Rectal smooth muscle tissue (tissue), 1 donor: ENCODE results near the gene FIBCD1.
"Not testable (repeated sequence)": the region's sequence is repeated elsewhere in the genome, so short reads cannot be mapped to it uniquely, and the experiment has no call there.

ENCODE experiments used
- H3K27ac ChIP-seq: one replicate; pipeline ENCODE4 v1.7.0; 2013; ENCODE audit warnings: low read depth, low read length, inconsistent platforms
- H3K27me3 ChIP-seq: one replicate; pipeline ENCODE4 v1.7.0; 2013; ENCODE audit warnings: low read length; ENCODE audit not compliant: control insufficient read depth, insufficient read depth
- H3K36me3 ChIP-seq: one replicate; pipeline ENCODE4 v1.7.0; 2013; ENCODE audit warnings: low read length; ENCODE audit not compliant: control insufficient read depth, insufficient read depth
- H3K4me1 ChIP-seq: one replicate; pipeline ENCODE4 v1.7.0; 2013; ENCODE audit warnings: low read length; ENCODE audit not compliant: control insufficient read depth, insufficient read depth
- H3K4me3 ChIP-seq: one replicate; pipeline ENCODE4 v1.7.0; 2013; ENCODE audit warnings: low read length
- H3K9ac ChIP-seq: one replicate; pipeline ENCODE4 v1.7.0; 2013; ENCODE audit warnings: low read length

The FIBCD1 gene

GRCh38 chr9:130919559-130920145 is 19.4 kb downstream of the FIBCD1 start:
- H3K27me3 ChIP-seq, result no peaks in the 10 kb centered on the region

GRCh38 chr9:130918826-130919558 is 20.1 kb downstream of the FIBCD1 start:
- no peak overlapping the region for H3K27ac ChIP-seq
- no peaks in the 10 kb centered on the region for H3K4me1 ChIP-seq
- H3K27me3 ChIP-seq, result no peaks in the 10 kb centered on the region
- H3K36me3 ChIP-seq, result no peaks in the 10 kb centered on the region
- H3K9ac ChIP-seq, result no peak overlapping the region
- no peak overlapping the region for H3K4me3 ChIP-seq

More at GRCh38 chr9:130919559-130920145, 19.4 kb downstream of the FIBCD1 start:
- Histone ChIP-seq H3K9ac (no peak overlapping the region), H3K4me3 (no peak overlapping the region), H3K4me1 (no peaks in the 10 kb centered on the region), H3K27ac (no peak overlapping the region), H3K36me3 (no peaks in the 10 kb centered on the region)

DNA sequence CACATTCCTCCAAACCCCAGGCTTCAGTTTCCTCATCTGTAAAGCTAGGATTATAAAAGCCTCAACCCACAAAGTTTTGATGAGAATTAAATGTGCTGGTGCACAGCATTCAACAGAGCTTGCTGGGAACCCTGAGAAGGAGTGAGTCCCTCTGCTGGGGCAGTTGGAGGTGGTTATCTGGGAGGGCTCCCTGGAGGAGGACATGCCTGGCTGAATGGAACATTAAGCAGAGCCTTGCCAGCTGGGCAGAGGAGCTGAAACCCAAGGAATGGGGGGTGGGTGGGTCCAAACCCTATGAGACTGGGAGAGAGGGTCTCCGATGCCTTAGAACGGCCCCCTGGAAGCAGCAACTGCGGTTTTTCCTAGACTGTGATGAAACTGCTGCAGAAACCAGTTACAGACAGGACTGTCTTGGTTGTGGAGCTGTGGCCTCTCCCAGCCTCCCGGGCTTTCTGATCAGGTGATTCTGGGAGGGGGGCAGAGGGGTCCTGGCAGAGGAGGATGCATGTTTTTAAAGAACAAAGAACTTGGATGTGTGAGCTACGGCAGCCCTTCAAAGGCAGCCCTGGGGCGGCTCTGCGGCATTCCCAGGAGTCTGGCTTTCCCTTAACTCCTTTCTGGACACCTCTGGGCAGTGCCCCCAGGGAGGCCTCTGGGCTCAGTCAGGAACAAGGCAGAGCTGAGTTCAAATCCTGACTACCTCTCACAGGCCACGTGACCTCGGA is 20.8 kb downstream of the FIBCD1 start:
- Histone ChIP-seq H3K27ac (no peak overlapping the region), H3K4me3 (no peak overlapping the region), H3K4me1 (no peaks in the 10 kb centered on the region), H3K36me3 (no peaks in the 10 kb centered on the region), H3K27me3 (no peaks in the 10 kb centered on the region), H3K9ac (no peak overlapping the region)

- H3K36me3 ChIP-seq, result no peaks in the 10 kb centered on the region
Measured at GRCh38 chr9:130917168-130917960, 21.7 kb downstream of the FIBCD1 start.

GRCh38 chr9:130915096-130915447 is 24.0 kb downstream of the FIBCD1 start:
- no peaks in the 10 kb centered on the region for H3K4me1 ChIP-seq
- no peak overlapping the region for H3K4me3 ChIP-seq
- H3K9ac ChIP-seq, result no peak overlapping the region
- H3K27me3 ChIP-seq, result no peaks in the 10 kb centered on the region
- no peak overlapping the region for H3K27ac ChIP-seq
- no peaks in the 10 kb centered on the region for H3K36me3 ChIP-seq

More at GRCh38 chr9:130917168-130917960, 21.7 kb downstream of the FIBCD1 start:
- Histone ChIP-seq H3K9ac (no peak overlapping the region), H3K27me3 (no peaks in the 10 kb centered on the region), H3K4me1 (no peaks in the 10 kb centered on the region), H3K4me3 (no peak overlapping the region), H3K27ac (no peak overlapping the region)

GRCh38 chr9:130914417-130915095 is 24.5 kb downstream of the FIBCD1 start:
- Histone ChIP-seq H3K36me3 (no peaks in the 10 kb centered on the region), H3K27ac (no peak overlapping the region), H3K9ac (no peak overlapping the region), H3K27me3 (no peaks in the 10 kb centered on the region), H3K4me1 (no peaks in the 10 kb centered on the region), H3K4me3 (no peak overlapping the region)

DNA sequence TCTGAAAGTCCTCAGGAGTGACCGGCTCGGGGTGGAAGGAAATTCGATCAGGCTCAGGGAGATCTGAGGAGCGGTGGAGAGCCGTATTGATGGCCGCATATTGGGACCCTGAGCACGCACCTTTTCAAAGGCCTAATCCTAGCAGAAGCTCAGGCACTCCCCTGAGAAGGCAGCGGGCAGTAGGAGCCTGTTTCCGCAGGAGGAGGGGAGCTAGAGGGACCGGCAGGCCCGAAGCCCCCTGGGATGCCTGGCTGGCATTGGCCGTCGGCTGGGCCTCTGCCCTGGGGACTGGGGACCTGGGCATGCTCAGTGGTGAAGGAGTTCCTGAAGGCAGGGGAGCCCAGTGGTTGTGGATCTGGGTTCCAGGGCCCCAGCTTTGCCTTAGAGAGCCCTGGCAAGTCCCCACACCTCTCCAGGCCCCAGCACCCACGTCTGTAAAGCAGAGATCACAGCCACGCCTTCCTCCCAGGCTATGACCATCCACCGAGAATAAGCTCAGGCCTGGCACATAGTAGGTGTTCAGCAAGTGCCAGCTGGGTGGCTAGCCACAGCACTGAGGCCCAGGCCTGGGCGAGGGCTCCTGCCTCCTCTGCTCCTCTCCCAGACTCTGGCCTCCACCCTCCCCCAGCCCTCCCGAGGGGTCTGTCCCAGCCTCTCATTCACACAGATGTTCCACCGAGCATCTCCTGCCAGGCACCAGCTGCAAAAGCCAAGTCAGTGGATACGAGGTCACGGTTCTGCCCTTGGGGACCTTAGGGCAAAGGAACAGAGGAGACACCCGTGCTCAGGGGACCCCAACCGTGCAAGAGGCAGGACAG is 25.2 kb downstream of the FIBCD1 start:
- H3K9ac ChIP-seq, result no peak overlapping the region
- no peak overlapping the region for H3K4me3 ChIP-seq
- no peak overlapping the region for H3K27ac ChIP-seq

DNA sequence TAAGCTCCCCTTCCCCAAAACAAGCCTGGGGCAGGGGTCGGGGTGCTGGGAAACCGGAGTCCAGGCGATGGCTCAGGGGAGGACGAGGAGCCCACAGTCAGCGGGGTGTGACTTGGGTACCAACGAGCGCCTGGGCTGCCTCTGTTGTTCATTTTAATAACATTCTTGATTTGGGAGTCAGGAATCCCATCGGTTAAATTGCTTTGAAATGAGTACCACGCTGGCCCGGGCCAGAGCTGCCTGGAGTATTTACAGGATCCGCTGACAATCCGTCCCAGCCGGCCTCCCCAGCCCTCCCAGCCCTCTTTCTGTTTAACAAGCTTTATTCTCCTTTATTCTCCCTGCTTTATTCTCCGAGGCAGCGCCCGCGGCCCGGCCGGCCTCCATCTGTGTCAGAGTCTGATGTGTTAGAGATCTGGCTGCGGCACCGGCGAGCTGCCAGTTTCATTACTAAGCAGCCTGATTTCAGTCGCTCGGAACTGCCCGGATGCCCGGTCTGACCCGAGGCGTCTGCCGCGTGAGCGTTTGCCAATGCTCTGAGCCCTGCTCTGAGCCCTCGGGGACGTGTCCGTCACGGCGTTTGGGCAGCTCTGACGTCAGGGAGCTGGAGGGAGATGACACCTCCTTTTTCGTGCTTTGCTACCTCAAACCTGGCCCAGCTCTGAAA is 26.0 kb downstream of the FIBCD1 start:
- Histone ChIP-seq H3K4me3 (no peak overlapping the region), H3K9ac (no peak overlapping the region), H3K27ac (no peak overlapping the region)

More for the DNA sequence above, 25.2 kb downstream of the FIBCD1 start:
- no peaks in the 10 kb centered on the region for H3K4me1 ChIP-seq
- no peaks in the 10 kb centered on the region for H3K36me3 ChIP-seq
- H3K27me3 ChIP-seq, result no peaks in the 10 kb centered on the region

DNA sequence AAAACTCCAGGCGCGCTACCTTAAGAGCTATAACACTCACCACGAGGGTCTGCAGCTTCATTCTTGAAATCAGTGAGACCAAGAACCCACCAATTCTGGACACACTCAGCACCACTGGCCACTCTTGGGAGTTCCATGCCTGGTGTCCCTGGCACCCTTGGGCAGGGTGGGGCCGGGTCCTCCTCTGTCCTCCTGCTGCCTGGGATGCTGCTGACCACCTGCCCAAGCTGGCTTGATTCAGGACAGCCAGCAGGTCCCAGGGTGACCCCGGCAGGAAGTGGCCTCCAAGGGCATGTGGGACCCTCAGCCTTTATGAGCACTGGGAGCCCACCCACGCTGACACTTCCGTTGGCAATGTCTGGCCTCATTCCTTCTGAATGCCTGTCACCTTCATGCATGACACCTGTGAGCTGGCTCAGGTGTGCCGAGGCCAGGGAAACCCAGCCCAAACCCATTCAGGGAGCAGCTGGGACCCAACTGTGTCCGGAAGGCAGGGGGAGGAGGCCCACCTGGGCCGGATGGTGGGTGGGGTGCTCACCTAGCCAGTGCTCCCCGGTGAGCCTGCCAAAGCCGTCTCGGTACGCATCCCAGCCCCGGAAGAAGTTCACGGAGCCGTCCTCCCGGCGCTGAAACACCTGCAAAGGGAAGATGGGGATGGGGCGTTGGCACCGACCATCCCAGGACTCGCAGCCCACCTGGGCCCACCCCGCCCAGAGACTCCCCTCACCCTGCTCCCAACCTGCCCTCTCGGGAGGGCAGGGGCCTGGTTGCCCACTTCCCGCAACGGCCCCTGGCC is 27.6 kb downstream of the FIBCD1 start:
- H3K4me3 ChIP-seq, result no peak overlapping the region
- H3K36me3 ChIP-seq, result no peaks in the 10 kb centered on the region
- H3K4me1 ChIP-seq, result no peaks in the 10 kb centered on the region
- no peak overlapping the region for H3K27ac ChIP-seq
- no peak overlapping the region for H3K9ac ChIP-seq
- no peaks in the 10 kb centered on the region for H3K27me3 ChIP-seq

More for the DNA sequence above, 26.0 kb downstream of the FIBCD1 start:
- Histone ChIP-seq H3K4me1 (no peaks in the 10 kb centered on the region), H3K36me3 (no peaks in the 10 kb centered on the region), H3K27me3 (no peaks in the 10 kb centered on the region)

DNA sequence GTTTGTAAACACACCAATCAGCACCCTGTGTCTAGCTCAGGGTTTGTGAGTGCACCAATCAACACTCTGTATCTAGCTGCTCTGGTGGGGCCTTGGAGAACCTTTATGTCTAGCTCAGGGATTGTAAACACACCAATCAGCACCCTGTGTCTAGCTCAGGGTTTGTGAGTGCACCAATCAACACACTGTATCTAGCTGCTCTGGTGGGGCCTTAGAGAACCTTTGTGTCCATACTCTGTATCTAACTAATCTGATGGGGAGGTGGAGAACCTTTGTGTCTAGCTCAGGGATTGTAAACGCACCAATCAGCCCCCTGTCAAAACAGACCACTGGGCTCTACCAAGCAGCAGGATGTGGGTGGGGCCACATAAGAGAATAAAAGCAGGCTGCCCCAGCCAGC is 28.4 kb downstream of the FIBCD1 start:
- not testable (repeated sequence) for H3K4me3 ChIP-seq, H3K27me3 ChIP-seq

More for the DNA sequence above, 28.4 kb downstream of the FIBCD1 start:
- H3K9ac ChIP-seq, H3K36me3 ChIP-seq, H3K4me1 ChIP-seq, H3K27ac ChIP-seq: not testable (repeated sequence)
